Mesothelial cell of epicardium (in vitro differentiated cells): ENCODE data around the gene UBE2D4. TPM values are rescaled to one million over a fixed set of nuclear protein-coding genes. Genes with fewer than 3 reads are reported as not detected.

ENCODE experiments used
- total RNA-seq: library from RNA; stranded (reverse); gene quantifications from 3 replicates; pipeline ENCODE4 v1.2.1, GENCODE V29; 2021

UBE2D4 gene
- total RNA-seq, 1 donor from 2014 or later, result 10.1 TPM

Other genes with a start within 250 kb of the UBE2D4 start
- 89.3 to 93.7 TPM (median 91.8 TPM) in 3 replicates for gene COA1, start 196.9 kb upstream of the UBE2D4 start, total RNA-seq
- 27.3 to 29.6 TPM (median 28.9 TPM) in 3 replicates for gene BLVRA, start 167.8 kb upstream of the UBE2D4 start, total RNA-seq
- gene MRPS24, start 56.9 kb upstream of the UBE2D4 start, total RNA-seq, result 59.4 to 66.6 TPM (median 65.5 TPM) in 3 replicates
- 36.8 to 42.5 TPM (median 38.8 TPM) in 3 replicates for gene URGCP, start 19.8 kb upstream of the UBE2D4 start, total RNA-seq
- not detected in 3 replicates for gene SPDYE1, start 71.5 kb downstream of the UBE2D4 start, total RNA-seq
- 62.6 to 70.9 TPM (median 64.5 TPM) in 3 replicates for gene DBNL, start 118.3 kb downstream of the UBE2D4 start, total RNA-seq
- 0.99 to 1.7 TPM (median 1.2 TPM) in 3 replicates for gene PGAM2, start 139.1 kb downstream of the UBE2D4 start, total RNA-seq
- 27.1 to 29.8 TPM (median 29.0 TPM) in 3 replicates for gene POLM, start 156.1 kb downstream of the UBE2D4 start, total RNA-seq
- 94.3 to 96.8 TPM (median 95.2 TPM) in 3 replicates for gene AEBP1, start 177.9 kb downstream of the UBE2D4 start, total RNA-seq
- 117 to 126 TPM (median 125 TPM) in 3 replicates for gene POLD2, start 197.1 kb downstream of the UBE2D4 start, total RNA-seq
- gene MYL7, start 214.9 kb downstream of the UBE2D4 start, total RNA-seq, result 11.4 to 14.3 TPM (median 12.5 TPM) in 3 replicates